GM19397 (cell line): ENCODE results near the gene ZSWIM5.
"Not testable (repeated sequence)": the region's sequence is repeated elsewhere in the genome, so short reads cannot be mapped to it uniquely, and the experiment has no call there.

ENCODE experiments used
- ATAC-seq: cut with Tn5 transposase; IDR thresholded peaks from one replicate; pipeline ENCODE4 v1.9.1; 2021; ENCODE audit warnings: mild to moderate bottlenecking, moderate library complexity; ENCODE audit not compliant: unreplicated experiment

ZSWIM5 gene

DNA sequence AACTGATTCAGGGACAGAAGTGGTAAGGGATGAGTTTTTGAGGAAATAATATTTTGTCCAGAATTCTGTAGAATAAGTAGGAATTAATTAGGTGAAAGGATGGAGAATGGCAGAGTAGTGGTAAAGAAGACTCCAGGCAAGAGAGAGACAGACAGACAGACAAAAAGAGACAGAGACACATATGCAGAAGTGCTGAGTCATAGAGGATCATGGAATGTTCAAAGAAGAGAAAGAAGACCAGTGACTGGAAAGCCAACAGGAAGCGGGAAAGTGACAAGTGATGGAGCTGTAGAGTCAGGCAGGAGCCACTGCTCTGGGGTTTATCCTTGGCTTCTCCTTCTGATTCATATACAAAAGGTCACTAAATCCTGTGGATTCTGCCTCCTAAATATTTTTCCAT lies 108.5 kb downstream of the ZSWIM5 start:
- ATAC-seq: no peak

DNA sequence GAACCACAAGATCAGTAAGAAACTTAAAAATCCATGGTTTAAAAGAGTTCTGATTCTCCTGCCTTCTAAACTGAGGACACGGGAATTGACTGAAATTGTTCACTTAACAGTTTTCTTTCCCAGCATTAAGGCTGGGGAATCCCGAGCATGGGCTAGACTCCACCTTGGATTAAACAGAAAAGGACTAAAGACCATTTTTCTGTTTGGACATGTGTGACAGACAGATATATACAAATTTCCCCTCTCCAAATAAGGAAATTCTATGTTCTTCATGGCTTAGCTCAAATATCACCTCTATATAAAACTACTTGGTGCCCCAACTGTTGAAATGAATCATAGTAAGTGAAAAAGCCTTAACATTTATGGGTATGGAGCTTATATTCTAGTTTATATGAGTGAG lies 109.3 kb downstream of the ZSWIM5 start:
- no peak for ATAC-seq

DNA sequence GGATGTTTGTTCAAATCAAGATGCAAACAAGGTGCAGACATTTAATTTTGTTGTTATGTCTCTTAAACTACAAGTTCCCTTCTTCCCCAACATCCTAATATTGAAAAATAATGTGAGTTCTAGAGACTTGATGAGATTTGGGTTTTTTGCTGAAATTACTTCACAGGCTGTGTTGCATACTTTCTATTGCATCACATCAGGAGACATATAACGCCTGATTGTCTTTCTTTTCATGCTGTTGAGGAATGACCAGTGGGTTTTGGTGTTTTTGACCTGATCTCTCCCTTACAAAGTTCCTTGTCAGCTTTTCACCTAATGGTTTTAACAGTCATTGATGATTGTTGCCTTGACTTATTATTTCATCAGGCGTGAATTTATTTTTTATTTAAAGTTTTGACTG lies 111.0 kb downstream of the ZSWIM5 start:
- no peak for ATAC-seq

DNA sequence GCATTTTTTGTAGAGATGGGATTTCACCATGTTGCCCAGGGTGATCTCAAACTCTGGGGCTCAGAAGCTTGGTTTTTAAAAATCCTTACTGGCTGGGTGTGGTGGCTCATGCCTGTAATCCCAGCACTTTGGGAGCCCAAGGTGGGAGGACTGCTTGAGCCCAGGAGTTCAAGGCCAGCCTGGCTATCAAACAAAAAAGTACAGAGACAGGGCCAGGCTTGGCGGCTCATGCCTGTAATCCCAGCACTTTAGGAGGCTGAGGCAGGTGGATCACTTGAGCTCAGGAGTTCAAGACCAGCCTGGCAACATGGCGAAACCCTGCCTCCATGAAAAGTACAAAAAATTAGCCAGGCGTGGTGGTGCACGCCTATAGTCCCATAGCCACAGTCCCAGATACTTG lies 112.0 kb downstream of the ZSWIM5 start:
- ATAC-seq: not testable (repeated sequence)

DNA sequence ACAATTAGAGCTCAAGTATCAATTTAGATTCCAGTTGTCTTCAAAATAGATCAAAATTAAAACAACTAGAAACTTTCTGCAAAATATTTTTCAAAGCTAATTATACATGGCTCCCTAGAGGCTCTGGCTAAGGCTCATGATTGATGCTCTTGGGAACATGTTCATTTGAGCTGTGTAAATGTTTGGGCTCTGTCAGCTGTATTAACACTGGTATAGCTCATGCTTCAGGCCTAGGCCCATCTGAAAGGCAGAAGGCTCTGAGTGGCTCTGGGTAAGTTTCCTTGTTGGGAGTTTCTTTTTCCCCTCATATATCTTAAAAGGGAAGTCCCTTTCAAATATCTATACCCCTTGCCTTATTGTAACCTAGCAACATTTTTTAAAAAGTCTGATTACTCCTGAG lies 113.1 kb downstream of the ZSWIM5 start:
- ATAC-seq: no peak

DNA sequence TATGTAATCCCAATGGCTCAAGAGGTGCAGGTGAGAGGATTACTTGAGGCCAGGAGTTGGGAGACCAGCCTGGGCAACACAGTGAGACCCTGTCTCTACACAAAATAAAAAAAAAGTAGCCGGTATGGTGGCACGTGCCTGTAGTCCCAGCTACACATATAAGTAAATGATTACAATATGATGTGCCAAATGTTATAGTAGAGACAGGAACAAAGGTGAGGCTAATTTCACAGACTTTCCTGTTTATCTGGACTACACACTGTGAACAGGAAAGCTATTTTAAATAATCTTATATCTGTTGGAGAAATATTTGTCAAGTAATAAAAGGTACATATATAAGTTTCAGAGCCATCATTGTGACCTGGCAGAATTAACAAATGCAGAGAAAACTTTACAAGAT lies 116.7 kb downstream of the ZSWIM5 start:
- ATAC-seq: no peak

DNA sequence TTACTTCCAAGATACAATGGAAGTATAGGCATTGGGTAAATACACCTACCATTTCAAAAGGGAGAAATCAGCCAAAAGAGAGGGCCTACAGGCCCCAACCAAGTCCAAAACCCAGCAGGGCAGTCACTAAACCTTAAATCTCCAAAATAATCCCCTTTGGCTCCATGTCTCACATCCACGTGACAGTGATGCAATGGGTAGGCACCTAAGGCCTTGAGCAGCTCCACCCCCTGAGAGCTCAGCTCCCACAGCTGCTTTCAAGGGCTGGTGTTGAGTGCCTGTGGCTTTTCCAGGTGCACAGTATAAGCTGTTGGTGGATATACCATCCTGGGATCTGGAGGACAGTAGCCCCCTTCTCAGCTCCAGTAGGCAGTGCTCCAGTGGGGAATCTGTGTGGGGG lies 121.8 kb downstream of the ZSWIM5 start:
- no peak for ATAC-seq

DNA sequence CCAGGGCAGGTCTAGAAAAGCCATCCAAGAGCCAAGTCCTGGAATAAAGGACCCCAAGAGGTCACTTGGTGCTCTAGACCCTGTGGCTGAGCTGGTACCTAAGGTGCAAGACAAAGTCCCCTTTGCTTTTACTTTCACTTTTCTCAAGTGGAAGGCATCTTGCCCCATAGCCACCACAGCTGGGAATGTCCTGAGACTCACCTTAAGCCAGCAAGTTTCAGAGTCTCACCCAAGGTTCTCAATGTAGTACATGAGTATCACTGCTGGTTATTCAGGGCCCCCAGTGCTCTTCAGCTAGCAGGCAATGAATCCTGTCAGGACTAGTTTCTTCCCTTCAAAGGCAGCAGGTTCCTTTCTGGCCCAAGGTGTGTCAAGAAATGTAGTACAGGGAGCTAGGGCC lies 126.9 kb downstream of the ZSWIM5 start:
- ATAC-seq: no peak

DNA sequence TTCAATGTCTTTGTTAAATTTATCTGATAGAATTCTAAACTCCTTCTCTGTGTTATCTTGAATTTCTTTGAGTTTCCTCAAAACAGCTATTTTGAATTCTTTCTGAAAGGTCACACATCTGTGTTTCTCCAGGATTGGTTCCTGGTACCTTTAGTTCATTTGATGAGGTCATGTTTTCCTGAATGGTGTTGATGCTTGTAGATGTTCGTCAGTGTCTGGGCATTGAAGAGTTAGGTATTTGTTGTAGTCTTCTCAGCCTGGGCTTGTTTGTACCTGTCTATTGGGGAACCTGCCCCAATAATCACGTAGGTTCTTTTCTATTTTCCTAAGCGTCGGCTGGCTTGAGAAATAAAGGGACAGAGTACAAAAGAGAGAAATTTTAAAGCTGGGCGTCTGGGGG lies 129.4 kb downstream of the ZSWIM5 start:
- ATAC-seq: not testable (repeated sequence)

DNA sequence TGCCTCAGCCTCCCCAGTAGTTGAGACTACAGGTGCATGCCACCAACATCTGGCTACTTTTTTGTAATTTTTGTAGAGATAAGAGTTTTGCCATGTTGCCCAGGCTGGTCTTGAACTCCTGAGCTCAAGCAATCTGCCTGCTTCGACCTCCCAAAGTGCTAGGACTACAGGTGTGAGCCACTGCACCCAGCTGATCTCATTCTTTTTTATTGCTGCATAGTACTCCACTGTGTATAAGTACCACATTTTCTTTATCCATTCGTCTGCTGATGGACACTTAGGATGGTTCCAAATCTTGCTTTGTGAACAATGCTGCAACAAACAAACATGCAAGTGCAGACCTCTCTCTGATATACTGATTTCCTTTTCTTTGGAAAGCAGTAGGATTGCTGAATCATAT lies 134.8 kb downstream of the ZSWIM5 start:
- no peak for ATAC-seq

DNA sequence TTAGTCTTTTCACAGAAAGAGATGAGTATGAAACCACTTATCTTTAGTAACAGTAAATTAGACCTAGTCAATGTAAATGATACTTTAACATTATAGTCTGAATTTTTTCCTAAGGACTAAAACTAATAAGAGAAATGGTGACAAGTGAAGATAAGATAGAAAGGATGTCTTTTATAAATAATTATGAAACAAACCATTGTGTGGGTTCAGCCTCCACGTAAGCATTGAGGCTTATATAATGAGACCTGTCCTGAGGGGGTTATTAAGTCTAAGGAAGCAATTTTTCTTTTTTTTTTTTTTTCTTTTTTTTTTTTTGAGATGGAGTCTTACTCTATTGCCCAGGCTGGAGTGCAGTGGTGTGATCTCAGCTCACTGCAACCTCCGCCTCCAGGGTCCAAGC lies 138.6 kb downstream of the ZSWIM5 start:
- no peak for ATAC-seq

DNA sequence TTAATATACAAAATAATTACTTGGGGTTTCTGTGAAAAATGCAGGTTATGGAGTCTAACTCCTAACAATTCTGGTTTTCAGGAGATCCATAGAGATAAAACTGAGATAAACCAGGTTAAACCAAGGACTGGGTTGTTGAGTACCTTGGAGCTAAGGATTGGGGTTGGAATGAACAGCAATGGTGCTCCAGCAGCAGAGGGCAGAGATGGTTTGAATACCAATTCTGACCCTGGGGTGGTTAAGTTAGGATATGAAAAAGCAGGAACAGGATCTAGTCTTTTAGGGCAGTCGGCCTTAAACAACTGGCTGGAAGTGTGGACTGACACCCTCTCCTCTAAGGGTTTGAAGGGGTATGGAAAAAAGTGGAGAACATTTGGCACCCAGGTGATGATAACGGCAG lies 141.3 kb downstream of the ZSWIM5 start:
- no peak for ATAC-seq

DNA sequence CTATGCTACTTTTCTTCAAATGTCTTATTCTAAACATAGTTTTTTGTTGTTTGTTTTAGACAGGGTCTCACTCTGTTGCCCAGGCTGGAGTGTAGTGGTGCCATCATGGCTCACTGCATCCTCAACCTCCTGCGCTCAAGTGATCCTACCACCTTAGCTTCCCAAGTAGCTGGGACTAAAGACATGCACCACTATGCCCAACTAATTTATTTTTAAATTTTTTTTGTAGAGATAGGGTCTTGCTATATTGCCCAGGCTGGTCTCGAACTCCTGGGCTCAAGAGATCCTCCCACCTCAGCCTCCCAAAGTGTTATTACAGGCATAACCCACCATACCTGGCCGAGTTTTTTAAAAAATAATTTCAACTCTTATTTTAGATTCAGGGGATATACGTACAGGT lies 143.9 kb downstream of the ZSWIM5 start:
- ATAC-seq: not testable (repeated sequence)

DNA sequence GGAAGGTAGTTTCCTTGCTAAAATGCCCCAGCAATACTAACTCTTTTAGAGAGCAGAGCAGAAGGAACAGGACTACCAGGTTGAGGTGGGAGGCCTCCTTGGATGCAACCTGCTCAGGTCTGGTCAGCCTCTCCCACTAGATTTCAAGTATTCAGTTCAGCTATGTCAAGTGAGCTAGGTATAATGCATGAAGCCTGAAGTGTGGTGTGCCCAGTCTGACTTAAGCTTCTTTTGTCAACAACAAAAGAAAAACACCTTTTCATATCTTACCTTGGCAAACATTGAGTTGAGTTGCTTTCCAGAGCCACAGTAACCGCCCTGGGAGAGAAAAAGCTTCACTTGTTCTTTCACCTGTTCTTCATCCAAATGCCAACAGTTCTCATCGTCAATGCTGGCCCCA lies 146.6 kb downstream of the ZSWIM5 start:
- ATAC-seq: no peak

DNA sequence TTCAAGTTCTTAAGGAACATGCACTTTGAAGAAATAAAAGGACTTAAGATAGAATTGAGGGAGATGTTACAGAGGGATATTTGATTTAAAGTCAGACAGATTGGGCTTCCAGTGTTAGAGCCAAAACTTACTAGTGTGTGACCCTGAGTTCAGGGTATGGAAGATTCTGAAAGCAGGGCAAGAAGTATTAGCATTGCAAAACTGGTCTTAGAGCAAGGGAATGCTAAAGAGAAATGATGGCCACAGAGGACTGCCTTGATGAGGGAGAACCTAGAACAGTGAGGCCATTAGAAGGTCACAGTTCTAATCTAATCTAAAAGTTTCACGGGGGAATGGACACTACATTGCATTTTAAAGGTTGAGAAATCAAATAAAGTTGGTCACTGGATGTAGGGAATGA lies 148.9 kb downstream of the ZSWIM5 start:
- no peak for ATAC-seq

DNA sequence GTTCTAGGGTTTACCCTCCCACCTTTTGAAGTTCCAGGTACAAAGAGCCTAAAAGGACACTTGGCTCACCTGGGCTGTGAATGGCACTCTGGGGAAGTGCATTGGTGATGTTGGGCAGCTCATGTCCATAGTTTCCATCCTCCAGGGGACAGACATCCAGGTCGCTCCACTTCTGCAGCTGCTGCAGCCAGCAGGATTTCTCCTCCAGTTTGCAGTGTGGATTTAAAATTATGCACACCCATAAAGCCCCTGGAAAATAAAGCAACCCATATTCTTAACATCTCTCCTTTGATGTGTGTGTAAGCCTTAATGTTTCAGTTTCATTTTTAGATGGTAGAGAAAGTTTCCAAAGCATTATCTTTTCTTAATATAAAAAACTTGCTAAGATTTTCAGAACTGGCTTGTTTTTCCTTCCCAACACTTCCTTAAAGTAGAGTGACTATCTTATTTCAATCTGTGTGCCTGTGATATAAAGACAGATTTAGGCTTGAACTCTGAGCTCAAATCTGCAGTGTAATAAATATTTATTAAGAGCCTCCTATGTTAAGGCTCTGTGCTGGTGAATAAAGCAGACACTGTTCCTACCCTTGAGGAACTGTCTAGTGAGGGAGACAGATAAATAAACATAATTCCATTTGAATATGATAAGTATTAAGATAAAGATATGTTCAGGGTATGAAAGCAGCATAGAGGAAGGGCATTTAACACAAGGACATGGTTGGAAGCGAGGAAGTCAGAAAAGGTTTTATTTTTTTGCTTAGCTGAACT lies 155.2 kb downstream of the ZSWIM5 start:
- no peak for ATAC-seq

DNA sequence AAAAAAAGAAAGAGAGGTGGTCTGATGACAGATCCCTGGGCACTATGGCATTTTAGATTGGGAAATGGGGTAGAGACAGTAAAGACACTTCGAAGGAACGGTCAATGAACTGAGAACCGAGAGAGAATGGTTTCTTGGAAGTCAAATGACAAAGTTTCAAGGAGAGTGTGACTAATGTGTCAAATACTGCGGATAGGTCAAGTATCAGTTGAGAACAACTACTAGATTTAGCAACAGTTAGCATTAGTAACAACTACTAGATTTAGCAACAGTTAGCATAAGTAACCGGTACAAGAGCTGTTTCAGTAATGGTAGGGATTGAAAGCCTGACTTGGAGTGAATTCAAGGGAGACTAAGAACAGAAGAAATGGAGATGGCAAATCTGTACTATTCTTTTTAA lies 159.4 kb downstream of the ZSWIM5 start:
- no peak for ATAC-seq

DNA sequence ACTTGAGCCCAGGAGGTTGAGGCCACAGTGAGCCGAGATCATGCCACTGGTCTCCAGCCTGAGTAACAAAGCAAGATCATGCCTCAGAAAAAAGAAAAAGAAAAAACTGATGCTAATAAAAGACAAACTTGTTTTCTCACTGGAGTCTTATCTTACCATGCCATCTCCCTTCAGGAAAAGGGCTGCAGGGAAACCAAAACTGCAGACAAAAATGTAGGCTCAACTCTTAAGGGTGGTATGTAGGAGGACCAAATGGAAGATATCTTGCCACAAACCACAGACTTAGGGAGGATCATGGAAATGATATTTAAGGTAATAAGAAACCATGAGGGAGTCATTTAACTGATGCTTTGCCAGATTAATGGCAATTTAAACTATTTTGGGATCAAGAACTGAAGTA lies 161.5 kb downstream of the ZSWIM5 start:
- no peak for ATAC-seq

DNA sequence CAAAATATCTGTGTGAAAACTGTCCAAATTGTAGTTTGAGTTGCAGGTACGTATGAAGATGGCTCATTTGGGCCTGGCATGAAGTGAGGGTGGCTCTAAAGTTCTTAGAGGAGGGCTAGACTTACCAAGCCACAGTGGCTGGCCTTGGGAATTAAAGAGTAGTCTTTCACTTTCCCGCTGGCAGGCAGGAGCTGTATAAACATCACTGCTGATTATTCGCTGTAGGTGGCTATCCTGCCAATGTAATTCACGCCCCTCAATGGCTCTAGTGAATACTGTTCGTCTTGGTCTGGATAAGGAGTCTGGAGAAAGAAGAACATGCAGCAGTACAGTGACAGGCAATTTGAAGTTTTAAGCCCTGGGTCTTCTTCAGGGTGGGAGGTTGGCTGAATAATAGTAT lies 163.3 kb downstream of the ZSWIM5 start:
- ATAC-seq: no peak

DNA sequence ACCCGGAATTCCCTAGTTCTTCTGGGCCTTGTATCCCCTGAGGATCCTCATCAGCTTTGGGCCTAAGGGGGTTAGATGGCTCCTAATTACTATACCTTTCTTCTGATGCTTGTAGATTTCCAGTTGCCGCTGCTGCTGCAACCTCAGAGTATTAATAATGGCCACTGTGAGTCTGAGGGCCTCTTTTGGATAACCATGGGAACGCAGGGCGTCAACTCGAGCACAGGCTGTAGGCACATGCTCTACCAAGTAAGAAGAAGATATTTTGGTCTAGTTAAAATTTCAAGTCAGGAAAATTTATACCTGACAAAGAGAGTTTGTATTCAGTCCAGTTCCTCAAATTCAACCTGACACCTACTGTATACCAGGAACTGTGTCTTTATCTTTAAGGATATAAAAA lies 166.1 kb downstream of the ZSWIM5 start:
- ATAC-seq: no peak

DNA sequence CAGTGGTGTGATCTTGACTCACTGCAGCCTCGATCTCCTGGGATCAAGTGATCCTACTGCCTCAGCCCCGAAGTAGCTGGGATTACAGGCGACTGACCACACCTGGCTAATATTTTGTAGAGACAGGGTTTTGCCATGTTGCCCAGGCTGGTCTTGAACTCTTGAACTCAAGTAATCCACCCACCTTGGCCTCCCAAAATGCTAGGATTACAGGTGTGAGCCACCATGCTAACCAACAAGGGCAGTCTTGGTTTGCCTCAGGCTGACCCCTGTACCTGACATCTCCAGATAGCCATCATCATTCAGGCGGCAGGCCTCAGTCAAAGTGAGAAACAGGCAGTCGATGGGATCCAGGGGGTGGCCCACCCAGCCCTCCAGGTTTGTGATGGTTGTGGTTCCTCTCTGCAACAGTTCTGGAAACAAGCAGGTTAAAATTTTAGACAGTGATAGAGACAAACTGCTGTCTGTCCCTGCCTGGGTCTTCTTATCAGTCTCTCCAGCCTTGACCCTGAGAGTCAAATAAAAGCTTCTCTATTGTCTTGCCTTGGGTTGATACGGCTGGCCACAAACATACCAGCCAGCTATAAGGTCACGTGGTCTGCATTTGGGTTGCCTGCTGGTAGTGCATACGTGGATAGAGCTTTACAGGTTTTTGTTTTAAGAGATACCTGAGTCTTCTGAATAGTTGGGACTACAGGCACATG lies 167.6 kb downstream of the ZSWIM5 start:
- no peak for ATAC-seq

DNA sequence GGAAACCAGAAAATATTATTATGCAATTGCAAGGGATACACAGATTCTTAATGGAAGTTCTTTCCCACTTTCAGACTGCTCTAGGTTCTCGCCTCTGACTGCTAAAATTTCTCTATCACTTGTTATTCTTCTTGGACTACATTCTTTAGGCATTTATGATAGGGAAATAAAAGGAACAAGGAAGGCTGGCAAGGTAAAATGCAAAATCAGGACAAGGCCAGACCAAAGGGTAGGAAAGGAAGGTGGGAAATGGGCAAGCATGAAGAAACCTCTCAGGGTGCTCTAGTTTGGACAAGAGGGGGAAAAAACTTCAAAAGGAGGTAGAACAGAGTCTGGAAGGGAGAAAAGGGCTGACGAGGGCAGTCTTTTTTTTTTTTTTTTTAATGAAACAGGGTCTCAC lies 168.2 kb downstream of the ZSWIM5 start:
- ATAC-seq: no peak

DNA sequence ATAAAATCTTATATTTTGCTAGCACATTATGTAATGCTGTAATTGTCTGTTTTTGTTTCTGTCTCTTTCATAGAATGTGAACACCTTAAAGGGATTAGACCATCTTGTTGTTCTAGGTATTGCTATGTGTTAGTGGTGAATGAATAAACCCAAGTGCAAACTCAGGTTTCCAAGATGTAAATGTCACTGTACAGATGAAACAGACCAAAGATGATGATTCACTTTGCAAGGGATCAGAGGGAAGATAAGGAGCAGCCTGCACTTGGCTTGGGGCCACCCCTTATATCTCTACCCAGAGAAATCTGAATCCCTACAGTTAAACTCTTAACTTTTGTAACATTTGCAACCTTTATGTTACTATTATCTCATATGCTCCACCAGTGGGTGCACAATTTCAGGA lies 168.9 kb downstream of the ZSWIM5 start:
- no peak for ATAC-seq
